OCI-LY7 (cell line): ENCODE data around the gene TRMT61B. TPM values are rescaled to one million over a fixed set of nuclear protein-coding genes. Genes with fewer than 3 reads are reported as not detected.

ENCODE experiments used
- BruUV-seq: library from RNA; stranded (reverse); fragments of 400-500 nt; replicated peaks from 2 replicates; lab custom pipeline; 2021; lab: Mats Ljungman, UMichigan
- CTCF ChIA-PET: fragments of 300-600 bp; sonication (Branson Sonifier 250); formaldehyde crosslinking; loops from one replicate; lab custom pipeline; 2022; ENCODE audit warnings: antibody characterized with exemption; ENCODE audit not compliant: unreplicated experiment; lab: Charles Lee
- POLR2A ChIA-PET: fragments of 300-600 bp; sonication (Branson Sonifier 250); formaldehyde crosslinking; loops from one replicate; lab custom pipeline; 2022; ENCODE audit warnings: antibody characterized with exemption; lab: Charles Lee
- DNase-seq: peaks from one replicate; pipeline ENCODE4 v3.0.0-alpha.2; 2015; ENCODE audit warnings: low spot score
- H2AFZ ChIP-seq: fragments of 200-600 bp; sonication (generic), shearing (Covaris generic); 2 replicates; pipeline ENCODE4 v1.6.1; 2014; ENCODE audit warnings: mild to moderate bottlenecking, antibody characterized with exemption, low read length, moderate library complexity
- H3K27ac ChIP-seq: fragments of 200-600 bp; sonication (generic); 2 replicates; pipeline ENCODE4 v1.5.1; 2014; ENCODE audit warnings: mixed run types, low read depth, mild to moderate bottlenecking, moderate library complexity, low read length, inconsistent platforms; ENCODE audit not compliant: poor library complexity, severe bottlenecking
- H3K36me3 ChIP-seq: fragments of 200-600 bp; sonication (generic); 2 replicates; pipeline ENCODE4 v1.6.1; 2014; ENCODE audit warnings: mild to moderate bottlenecking, antibody characterized with exemption, low read length, moderate library complexity, mixed read lengths; ENCODE audit not compliant: insufficient read depth
- H3K4me1 ChIP-seq: fragments of 200-600 bp; sonication (generic); 2 replicates; pipeline ENCODE4 v1.5.1; 2014; ENCODE audit warnings: mild to moderate bottlenecking, low read length; ENCODE audit not compliant: insufficient read depth, poor library complexity, severe bottlenecking
- H3K4me2 ChIP-seq: fragments of 200-600 bp; sonication (generic); 2 replicates; pipeline ENCODE4 v1.6.1; 2014; ENCODE audit warnings: mild to moderate bottlenecking, low read length
- H3K4me3 ChIP-seq: fragments of 200-600 bp; sonication (generic); 2 replicates; pipeline ENCODE4 v1.5.1; 2014; ENCODE audit warnings: mild to moderate bottlenecking, low read depth, low read length; ENCODE audit not compliant: poor library complexity, severe bottlenecking
- H3K79me2 ChIP-seq: fragments of 200-600 bp; sonication (generic); 2 replicates; pipeline ENCODE4 v1.6.1; 2016; ENCODE audit warnings: low read depth, mild to moderate bottlenecking, low read length, moderate library complexity, mixed read lengths; ENCODE audit not compliant: insufficient read depth
- H3K9me2 ChIP-seq: fragments of 200-600 bp; sonication (generic); 2 replicates; pipeline ENCODE4 v1.6.1; 2016; ENCODE audit warnings: mild to moderate bottlenecking, low read length, mixed read lengths; ENCODE audit not compliant: insufficient read depth
- H3K9me3 ChIP-seq: fragments of 200-600 bp; sonication (generic); 2 replicates; pipeline ENCODE4 v1.6.1; 2014; ENCODE audit warnings: mild to moderate bottlenecking, mixed run types, low read length, mixed read lengths
- H4K20me1 ChIP-seq: fragments of 200-600 bp; sonication (generic); 2 replicates; pipeline ENCODE4 v1.6.1; 2014; ENCODE audit warnings: mild to moderate bottlenecking, antibody characterized with exemption, low read length, moderate library complexity, mixed read lengths; ENCODE audit not compliant: insufficient read depth
- CTCF ChIP-seq: fragments of 200-600 bp; sonication (generic); conservative IDR thresholded peaks from 2 replicates; pipeline ENCODE4 v1.5.1; 2014; ENCODE audit warnings: mild to moderate bottlenecking, antibody characterized with exemption, low read length, moderate library complexity, mixed read lengths
- EZH2phosphoT487 ChIP-seq: fragments of 200-600 bp; sonication (generic); IDR thresholded peaks from 2 replicates; pipeline ENCODE4 v1.6.1; 2018; ENCODE audit warnings: low read depth, borderline replicate concordance, mild to moderate bottlenecking, mixed run types, antibody characterized with exemption, low read length, moderate library complexity, mixed read lengths
- intact Hi-C: fragments of 100-400 bp; cut with micrococcal nuclease; formaldehyde crosslinking; loops from one replicate; pipeline ENCODE4 v1.10.0; 2022; ENCODE audit not compliant: unreplicated experiment
- total RNA-seq, 2 experiments: library from RNA; depleted of rRNA in 1 of 2; stranded (reverse); fragments of >200 nt in 1 of 2; shearing (Covaris generic) in 1 of 2; gene quantifications; 2 replicates each; pipeline ENCODE4 v1.2.3, GENCODE V29; 2014 to 2022

Gene TRMT61B
- total RNA-seq, 2 experiments from 2014 or later = 17.8 to 22.7 TPM

GRCh38 chr2:28909655-28910353 lies 39.7 kb upstream of the TRMT61B start:
- BruUV-seq = no TSS peak
- Histone ChIP-seq H3K79me2 (peaks cover 83% of the 10 kb centered on the region), H3K9me3 (no peaks in the 10 kb centered on the region), H3K4me3 (no peak overlapping the region), H3K36me3 (peaks cover 99% of the 10 kb centered on the region), H2AFZ (no peak overlapping the region), H3K27ac (no peak overlapping the region), H4K20me1 (peaks cover 27% of the 10 kb centered on the region), H3K4me2 (no peak overlapping the region), H3K4me1 (no peaks in the 10 kb centered on the region), H3K9me2 (no peaks in the 10 kb centered on the region)
- no peak for DNase-seq
- ChIA-PET CTCF (no interaction called here), POLR2A (interaction anchor here (0.7 to 1.9 kb wide), 4 partner anchors 13 to 23 kb away, joined by 3 to 10 read pairs (median 4); no protein-coding TSS in a partner anchor)
- intact Hi-C loops = no loop called here
- no peak for TF ChIP-seq CTCF
- TF ChIP-seq EZH2phosphoT487 = no peak

- peaks cover 85% of the 10 kb centered on the region for H3K79me2 ChIP-seq
- intact Hi-C loops = no loop called here
- H3K9me3 ChIP-seq = no peaks in the 10 kb centered on the region
- no peak overlapping the region for H3K27ac ChIP-seq
- POLR2A ChIA-PET = no interaction called here
- H4K20me1 ChIP-seq = peaks cover 36% of the 10 kb centered on the region
- no peaks in the 10 kb centered on the region for H3K4me1 ChIP-seq
- no peak overlapping the region for H2AFZ ChIP-seq
- H3K4me3 ChIP-seq = no peak overlapping the region
- no TSS peak for BruUV-seq
- CTCF ChIA-PET = no interaction called here
- no peak overlapping the region for H3K4me2 ChIP-seq
- TF ChIP-seq EZH2phosphoT487 (no peak), CTCF (no peak)
- peaks cover 99% of the 10 kb centered on the region for H3K36me3 ChIP-seq
- H3K9me2 ChIP-seq = no peaks in the 10 kb centered on the region
- no peak for DNase-seq
Observed at GRCh38 chr2:28908172-28908571, 38.1 kb upstream of the TRMT61B start.

GRCh38 chr2:28906821-28907220 lies 36.7 kb upstream of the TRMT61B start:
- intact Hi-C loops = no loop called here
- Histone ChIP-seq H2AFZ (no peak overlapping the region), H3K27ac (no peak overlapping the region), H3K4me2 (no peak overlapping the region), H3K4me1 (no peaks in the 10 kb centered on the region), H3K9me2 (no peaks in the 10 kb centered on the region), H4K20me1 (peaks cover 38% of the 10 kb centered on the region), H3K36me3 (peaks cover 100% of the 10 kb centered on the region), H3K9me3 (no peaks in the 10 kb centered on the region), H3K79me2 (peaks cover 88% of the 10 kb centered on the region), H3K4me3 (no peak overlapping the region)
- CTCF ChIA-PET = no interaction called here
- TF ChIP-seq EZH2phosphoT487 (no peak), CTCF (no peak)
- POLR2A ChIA-PET = no interaction called here
- no peak for DNase-seq
- BruUV-seq = no TSS peak
